ENCODE results near the gene LPCAT2.

Gene LPCAT2

DNA sequence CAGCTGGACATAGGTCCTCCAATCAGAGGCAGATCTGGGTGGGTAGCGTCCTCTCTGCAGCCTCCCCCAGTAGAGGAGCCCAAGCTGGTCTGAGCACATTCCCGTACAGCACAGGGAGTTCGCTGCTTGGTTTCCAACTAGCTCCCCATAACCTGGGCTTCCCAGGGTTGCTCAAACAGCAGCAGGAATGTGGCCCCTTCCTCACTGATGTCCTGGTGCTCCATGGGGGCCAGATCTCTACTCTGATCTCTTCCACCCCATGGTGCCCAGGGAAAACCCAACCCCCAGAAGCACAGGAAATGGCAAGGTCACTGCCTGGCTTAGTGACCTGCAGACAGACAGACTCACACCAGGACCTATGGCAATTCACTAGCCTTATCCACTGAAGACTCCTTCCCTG is 41.0 kb upstream of the LPCAT2 start:
- WGBS (ENCODE audit: extremely low coverage, insufficient coverage, low lambda C conversion rate): no CpG with 5 or more reads among the region's 3 CpGs
- H3K56ac ChIP-seq (ENCODE audit: low read length): peak overlapping the region; percentile 5
- no peaks in the 10 kb centered on the region for H3K27me3 ChIP-seq (ENCODE audit: insufficient read depth, low read length, poor library complexity)

DNA sequence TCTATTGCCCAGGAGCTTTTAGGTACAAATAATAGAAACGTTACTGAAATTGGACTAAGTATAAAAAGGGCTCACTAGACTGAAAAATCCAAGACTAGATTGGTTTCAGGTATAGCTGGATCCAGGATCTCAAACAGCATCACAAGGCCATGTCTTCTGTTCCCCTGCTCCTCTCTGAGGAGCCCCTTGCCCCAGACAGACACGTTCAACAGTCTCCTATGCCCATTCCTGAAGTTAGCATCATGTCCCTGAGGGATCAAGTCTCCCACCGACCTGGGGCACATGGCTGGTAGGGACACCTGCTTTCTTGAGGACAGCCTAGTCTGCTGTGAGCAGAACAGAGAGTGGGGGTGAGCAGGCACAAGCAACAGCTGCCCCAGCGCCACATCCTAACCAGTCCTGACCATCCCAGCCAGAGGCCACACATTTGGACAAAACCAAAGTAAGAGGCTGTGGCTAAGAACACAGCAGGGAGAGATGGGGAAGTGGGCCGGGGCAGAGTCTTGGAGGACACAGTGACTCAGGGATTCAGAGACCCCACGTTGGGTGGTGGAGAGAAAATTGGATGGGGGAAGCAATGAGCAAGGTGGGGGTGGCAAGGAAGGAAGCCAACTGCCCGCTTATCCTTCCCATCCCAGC is 40.4 kb upstream of the LPCAT2 start:
- H3K27me3 ChIP-seq (ENCODE audit: insufficient read depth, low read length, poor library complexity): no peaks in the 10 kb centered on the region
- peaks cover 14% of the 10 kb centered on the region for H3K4me1 ChIP-seq (ENCODE audit: control insufficient read depth, low read depth, low read length)
- no CpG with 5 or more reads among the region's 7 CpGs for WGBS (ENCODE audit: extremely low coverage, insufficient coverage, low lambda C conversion rate)

More for the DNA sequence above, 41.0 kb upstream of the LPCAT2 start:
- H3K79me2 ChIP-seq (ENCODE audit: control insufficient read depth, insufficient read depth, low read length): no peaks in the 10 kb centered on the region
- H2BK15ac ChIP-seq (replicated peaks; ENCODE audit: low read depth): no peak overlapping the region
- peak; percentile 75 for DNase-seq
- H2AK5ac ChIP-seq (ENCODE audit: low read length): peak overlapping the region; percentile 11
- H2BK120ac ChIP-seq (ENCODE audit: low read depth, low read length): no peak overlapping the region
- no peak overlapping the region for H4K8ac ChIP-seq (ENCODE audit: low read depth, low read length)
- no peak overlapping the region for H3K4ac ChIP-seq (ENCODE audit: low read depth, low read length)
- no peak overlapping the region for H3K27ac ChIP-seq (ENCODE audit: low read depth, low read length)
- no peaks in the 10 kb centered on the region for H3K36me3 ChIP-seq (ENCODE audit: control insufficient read depth, insufficient read depth, low read length)
- peaks cover 14% of the 10 kb centered on the region for H3K4me1 ChIP-seq (ENCODE audit: control insufficient read depth, low read depth, low read length)
- H2BK5ac ChIP-seq (ENCODE audit: low read length): no peak overlapping the region
- H3K9ac ChIP-seq (ENCODE audit: low read length): no peak overlapping the region
- no peak overlapping the region for H3K4me3 ChIP-seq (ENCODE audit: low read length)
- no peak overlapping the region for H3K23ac ChIP-seq (ENCODE audit: low read length)
- H3K79me1 ChIP-seq (ENCODE audit: low read length): no peaks in the 10 kb centered on the region
- H3K4me2 ChIP-seq (ENCODE audit: low read length): no peak overlapping the region
- no peak overlapping the region for H4K5ac ChIP-seq (ENCODE audit: low read length)
- H3K18ac ChIP-seq (ENCODE audit: low read length): no peak overlapping the region

DNA sequence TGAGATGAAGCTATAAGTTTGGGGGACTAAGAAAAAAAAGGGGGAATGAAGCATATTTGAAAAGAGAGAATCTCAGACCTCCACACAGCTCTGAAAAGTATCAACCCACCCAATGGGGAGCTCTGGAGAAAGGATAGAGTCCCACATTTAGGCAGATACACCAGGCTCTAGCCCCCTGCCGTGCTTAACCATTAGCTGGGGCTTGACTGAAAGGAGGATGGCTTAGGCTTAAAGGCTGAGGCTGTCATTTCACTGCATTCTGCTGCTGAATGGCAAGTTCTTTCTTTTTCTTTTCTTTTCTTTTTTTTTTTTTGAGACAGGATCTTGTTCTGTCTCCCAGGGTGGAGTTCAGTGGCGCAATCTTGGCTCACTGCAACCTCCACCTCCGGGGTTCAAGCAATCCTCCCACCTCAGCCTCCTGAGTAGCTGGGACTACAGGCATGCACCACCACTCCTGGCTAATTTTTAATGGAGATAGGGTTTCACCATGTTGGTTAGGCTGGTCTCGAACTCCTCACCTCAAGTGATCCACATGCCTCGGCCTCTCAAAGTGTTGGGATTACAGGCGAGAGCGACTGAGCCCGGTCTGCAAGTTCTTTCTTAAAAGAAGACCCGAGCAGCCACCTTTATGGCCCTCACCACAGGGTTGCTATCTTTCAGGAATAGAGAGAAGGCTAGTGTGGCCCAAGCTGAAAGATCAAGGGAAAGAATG is 38.9 kb upstream of the LPCAT2 start:
- Histone ChIP-seq H3K36me3 (ENCODE audit: control insufficient read depth, insufficient read depth, low read length) (no peaks in the 10 kb centered on the region), H2BK5ac (ENCODE audit: low read length) (no peak overlapping the region), H3K9ac (ENCODE audit: low read length) (no peak overlapping the region), H3K4me2 (ENCODE audit: low read length) (no peak overlapping the region), H3K4ac (ENCODE audit: low read depth, low read length) (no peak overlapping the region), H3K4me3 (ENCODE audit: low read length) (no peak overlapping the region), H3K79me2 (ENCODE audit: control insufficient read depth, insufficient read depth, low read length) (no peaks in the 10 kb centered on the region), H3K79me1 (ENCODE audit: low read length) (no peaks in the 10 kb centered on the region), H3K27ac (ENCODE audit: low read depth, low read length) (peak overlapping the region; percentile 78), H3K18ac (ENCODE audit: low read length) (no peak overlapping the region), H3K56ac (ENCODE audit: low read length) (peak overlapping the region; percentile 36), H2AK5ac (ENCODE audit: low read length) (no peak overlapping the region), H4K5ac (ENCODE audit: low read length) (no peak overlapping the region), H3K23ac (ENCODE audit: low read length) (no peak overlapping the region), H3K4me1 (ENCODE audit: control insufficient read depth, low read depth, low read length) (peaks cover 14% of the 10 kb centered on the region), H4K8ac (ENCODE audit: low read depth, low read length) (no peak overlapping the region), H3K27me3 (ENCODE audit: insufficient read depth, low read length, poor library complexity) (no peaks in the 10 kb centered on the region), H2BK120ac (ENCODE audit: low read depth, low read length) (no peak overlapping the region), H2BK15ac (replicated peaks; ENCODE audit: low read depth) (no peak overlapping the region)
- no CpG with 5 or more reads among the region's 9 CpGs for WGBS (ENCODE audit: extremely low coverage, insufficient coverage, low lambda C conversion rate)
- peak; percentile 23 for DNase-seq

More for the DNA sequence above, 40.4 kb upstream of the LPCAT2 start:
- Histone ChIP-seq H3K27ac (ENCODE audit: low read depth, low read length) (no peak overlapping the region), H2BK5ac (ENCODE audit: low read length) (no peak overlapping the region), H3K79me2 (ENCODE audit: control insufficient read depth, insufficient read depth, low read length) (no peaks in the 10 kb centered on the region), H4K8ac (ENCODE audit: low read depth, low read length) (no peak overlapping the region), H3K4ac (ENCODE audit: low read depth, low read length) (no peak overlapping the region), H3K4me2 (ENCODE audit: low read length) (no peak overlapping the region), H3K23ac (ENCODE audit: low read length) (no peak overlapping the region), H2AK5ac (ENCODE audit: low read length) (no peak overlapping the region), H3K56ac (ENCODE audit: low read length) (no peak overlapping the region), H3K79me1 (ENCODE audit: low read length) (no peaks in the 10 kb centered on the region), H4K5ac (ENCODE audit: low read length) (no peak overlapping the region), H3K36me3 (ENCODE audit: control insufficient read depth, insufficient read depth, low read length) (no peaks in the 10 kb centered on the region), H3K9ac (ENCODE audit: low read length) (no peak overlapping the region), H2BK120ac (ENCODE audit: low read depth, low read length) (no peak overlapping the region), H3K18ac (ENCODE audit: low read length) (no peak overlapping the region), H3K4me3 (ENCODE audit: low read length) (no peak overlapping the region), H2BK15ac (replicated peaks; ENCODE audit: low read depth) (no peak overlapping the region)
- no peak for DNase-seq

DNA sequence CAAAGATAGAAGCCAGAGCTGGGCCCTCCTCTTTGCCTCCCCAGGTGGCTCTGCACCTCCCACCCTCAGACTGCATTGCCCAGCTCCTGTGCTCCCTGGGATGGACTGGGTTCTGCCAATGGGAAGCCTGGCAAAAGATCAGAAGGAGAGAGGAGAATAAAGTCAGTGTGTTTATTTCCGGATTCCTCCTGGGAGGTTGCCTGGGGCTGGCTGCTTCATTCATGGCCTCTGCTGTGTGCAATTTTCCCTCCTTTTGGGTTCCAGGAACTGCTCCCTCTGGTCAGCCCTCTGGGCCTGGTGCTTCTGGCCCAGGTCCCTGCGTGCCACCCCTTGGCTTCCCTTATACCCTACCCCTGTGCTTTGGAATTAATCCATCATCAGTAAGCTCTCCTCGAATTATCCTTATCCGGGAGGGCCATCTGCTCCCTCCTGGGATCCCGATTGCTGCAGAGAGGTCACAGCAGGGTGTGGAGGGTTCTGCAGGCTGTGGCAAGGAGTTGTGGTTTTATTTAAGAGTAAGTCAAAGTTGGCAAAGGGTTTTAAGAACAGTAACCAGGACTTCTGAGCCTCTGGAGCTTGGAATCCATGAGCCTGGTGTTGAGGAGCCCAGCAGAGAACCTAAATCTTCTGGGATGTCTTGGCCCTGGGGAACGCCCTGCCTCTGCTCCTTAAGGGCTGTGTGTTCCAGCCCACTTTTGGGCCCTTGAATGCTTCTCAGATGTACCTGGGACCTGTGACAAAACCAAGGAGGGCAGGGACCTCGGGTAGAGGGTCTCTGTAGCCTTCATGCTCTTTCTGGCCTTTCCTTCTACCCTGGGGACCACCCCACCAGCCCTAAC is 38.1 kb upstream of the LPCAT2 start:
- H4K5ac ChIP-seq (ENCODE audit: low read length): peak overlapping the region; percentile 52
- H3K79me1 ChIP-seq (ENCODE audit: low read length): no peaks in the 10 kb centered on the region
- H3K4me3 ChIP-seq (ENCODE audit: low read length): no peak overlapping the region
- H4K8ac ChIP-seq (ENCODE audit: low read depth, low read length): no peak overlapping the region
- H3K79me2 ChIP-seq (ENCODE audit: control insufficient read depth, insufficient read depth, low read length): no peaks in the 10 kb centered on the region
- no peak overlapping the region for H3K23ac ChIP-seq (ENCODE audit: low read length)
- no peaks in the 10 kb centered on the region for H3K36me3 ChIP-seq (ENCODE audit: control insufficient read depth, insufficient read depth, low read length)
- H2BK5ac ChIP-seq (ENCODE audit: low read length): peak overlapping the region; percentile 51
- H3K18ac ChIP-seq (ENCODE audit: low read length): no peak overlapping the region
- no peak overlapping the region for H2BK120ac ChIP-seq (ENCODE audit: low read depth, low read length)
- H3K9ac ChIP-seq (ENCODE audit: low read length): no peak overlapping the region
- H2BK15ac ChIP-seq (replicated peaks; ENCODE audit: low read depth): no peak overlapping the region
- H2AK5ac ChIP-seq (ENCODE audit: low read length): no peak overlapping the region
- H3K27ac ChIP-seq (ENCODE audit: low read depth, low read length): peak overlapping the region; percentile 78
- peak overlapping the region; percentile 22 for H3K56ac ChIP-seq (ENCODE audit: low read length)
- no peak overlapping the region for H3K4me2 ChIP-seq (ENCODE audit: low read length)
- H3K27me3 ChIP-seq (ENCODE audit: insufficient read depth, low read length, poor library complexity): no peaks in the 10 kb centered on the region
- WGBS (ENCODE audit: extremely low coverage, insufficient coverage, low lambda C conversion rate): no CpG with 5 or more reads among the region's 7 CpGs
- peak overlapping the region; percentile 41 for H3K4ac ChIP-seq (ENCODE audit: low read depth, low read length)
- DNase-seq: peak; percentile 83
- peaks cover 19% of the 10 kb centered on the region for H3K4me1 ChIP-seq (ENCODE audit: control insufficient read depth, low read depth, low read length)

DNA sequence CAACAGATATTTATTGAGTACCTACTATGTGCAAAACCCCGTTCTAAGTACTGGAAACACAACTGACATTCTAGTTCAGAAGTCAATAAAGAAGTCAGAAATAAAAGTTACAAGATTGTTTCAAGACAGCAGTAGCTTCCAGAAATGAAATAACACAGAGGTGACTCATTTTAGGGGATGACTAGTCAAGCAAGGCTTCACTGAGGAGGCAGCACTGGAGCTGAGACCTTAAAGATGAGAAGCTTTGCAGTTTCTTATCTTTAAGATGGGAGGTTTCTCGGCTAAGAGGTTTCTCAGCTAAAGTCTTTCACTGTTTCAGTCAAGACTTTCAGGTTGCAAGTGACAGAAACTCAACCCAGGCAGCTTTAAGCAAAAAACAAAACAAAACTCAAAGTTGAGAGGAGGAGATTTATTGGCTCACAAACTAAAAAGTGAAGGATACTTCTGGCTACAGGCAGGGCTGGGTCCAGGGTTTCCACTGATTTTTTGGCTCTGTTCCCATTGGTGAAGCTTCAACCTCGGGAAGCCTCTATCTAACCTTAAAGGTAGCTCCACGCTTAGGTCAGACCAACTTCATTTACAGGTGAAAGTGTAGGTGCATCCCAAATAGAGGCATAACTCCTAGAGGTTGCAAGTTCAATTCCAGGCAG is 37.3 kb upstream of the LPCAT2 start:
- Histone ChIP-seq H3K56ac (ENCODE audit: low read length) (no peak overlapping the region), H3K27ac (ENCODE audit: low read depth, low read length) (peak overlapping the region; percentile 78)
- WGBS (ENCODE audit: extremely low coverage, insufficient coverage, low lambda C conversion rate): no CpG with 5 or more reads among the region's 4 CpGs

More for the DNA sequence above, 37.3 kb upstream of the LPCAT2 start:
- Histone ChIP-seq H2BK5ac (ENCODE audit: low read length) (no peak overlapping the region), H3K23ac (ENCODE audit: low read length) (no peak overlapping the region), H4K8ac (ENCODE audit: low read depth, low read length) (no peak overlapping the region), H2BK15ac (replicated peaks; ENCODE audit: low read depth) (no peak overlapping the region), H2AK5ac (ENCODE audit: low read length) (no peak overlapping the region), H3K18ac (ENCODE audit: low read length) (peak overlapping the region; percentile 23), H3K4me3 (ENCODE audit: low read length) (no peak overlapping the region), H3K27me3 (ENCODE audit: insufficient read depth, low read length, poor library complexity) (no peaks in the 10 kb centered on the region), H3K4me1 (ENCODE audit: control insufficient read depth, low read depth, low read length) (peaks cover 20% of the 10 kb centered on the region), H3K9ac (ENCODE audit: low read length) (no peak overlapping the region), H2BK120ac (ENCODE audit: low read depth, low read length) (no peak overlapping the region), H3K4me2 (ENCODE audit: low read length) (no peak overlapping the region), H3K36me3 (ENCODE audit: control insufficient read depth, insufficient read depth, low read length) (no peaks in the 10 kb centered on the region), H3K4ac (ENCODE audit: low read depth, low read length) (no peak overlapping the region), H3K79me1 (ENCODE audit: low read length) (no peaks in the 10 kb centered on the region), H4K5ac (ENCODE audit: low read length) (no peak overlapping the region), H3K79me2 (ENCODE audit: control insufficient read depth, insufficient read depth, low read length) (no peaks in the 10 kb centered on the region)
- peak; percentile 75 for DNase-seq

Data from mesendoderm (in vitro differentiated cells).